Peyer's patch (tissue), 4 donors: ENCODE data around the gene PLAC8L1.
"Not testable (repeated sequence)": the region's sequence is repeated elsewhere in the genome, so short reads cannot be mapped to it uniquely, and the experiment has no call there.

Experiments
- POLR2A ChIP-seq, 2 donors: fragments of 450-650 bp; IDR thresholded peaks; one replicate each; pipeline ENCODE4 v1.5.1; 2017; ENCODE audit warnings: antibody characterized with exemption in 2 of 2, mild to moderate bottlenecking in 2 of 2, moderate library complexity in 2 of 2
- TF ChIP-seq, protein P1 (sequence below), 6 experiments: fragments of 450-650 bp in 4 of 6; fragments of 200-600 bp in 2 of 6; sonication (generic) in 1 of 6; IDR thresholded peaks; one replicate each; pipeline ENCODE4 v1.5.1; 2017 to 2019; ENCODE audit warnings: antibody characterized with exemption in 6 of 6, mild to moderate bottlenecking in 3 of 6, moderate library complexity in 1 of 6

DNA sequence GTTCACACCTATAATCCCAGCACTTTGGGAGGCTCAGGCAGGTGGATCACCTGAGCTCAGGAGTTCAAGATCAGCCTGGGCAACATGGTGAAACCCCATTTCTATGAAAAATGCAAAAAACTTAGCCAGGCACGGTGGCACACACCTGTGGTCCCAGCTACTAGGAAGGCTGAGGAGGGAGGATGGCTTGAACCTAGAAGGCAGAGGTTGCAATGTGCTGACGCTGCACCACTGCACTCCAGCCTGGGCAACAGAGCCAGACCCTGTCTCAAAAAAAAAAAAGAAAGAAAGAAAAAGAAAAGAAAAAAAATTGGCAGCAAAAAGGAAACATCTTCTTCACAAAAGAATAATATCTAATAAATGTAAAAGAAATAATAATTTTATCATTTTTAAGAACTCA is 3.5 kb upstream of the PLAC8L1 start:
- TF ChIP-seq, protein P1, sequence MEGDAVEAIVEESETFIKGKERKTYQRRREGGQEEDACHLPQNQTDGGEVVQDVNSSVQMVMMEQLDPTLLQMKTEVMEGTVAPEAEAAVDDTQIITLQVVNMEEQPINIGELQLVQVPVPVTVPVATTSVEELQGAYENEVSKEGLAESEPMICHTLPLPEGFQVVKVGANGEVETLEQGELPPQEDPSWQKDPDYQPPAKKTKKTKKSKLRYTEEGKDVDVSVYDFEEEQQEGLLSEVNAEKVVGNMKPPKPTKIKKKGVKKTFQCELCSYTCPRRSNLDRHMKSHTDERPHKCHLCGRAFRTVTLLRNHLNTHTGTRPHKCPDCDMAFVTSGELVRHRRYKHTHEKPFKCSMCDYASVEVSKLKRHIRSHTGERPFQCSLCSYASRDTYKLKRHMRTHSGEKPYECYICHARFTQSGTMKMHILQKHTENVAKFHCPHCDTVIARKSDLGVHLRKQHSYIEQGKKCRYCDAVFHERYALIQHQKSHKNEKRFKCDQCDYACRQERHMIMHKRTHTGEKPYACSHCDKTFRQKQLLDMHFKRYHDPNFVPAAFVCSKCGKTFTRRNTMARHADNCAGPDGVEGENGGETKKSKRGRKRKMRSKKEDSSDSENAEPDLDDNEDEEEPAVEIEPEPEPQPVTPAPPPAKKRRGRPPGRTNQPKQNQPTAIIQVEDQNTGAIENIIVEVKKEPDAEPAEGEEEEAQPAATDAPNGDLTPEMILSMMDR (IDR thresholded peaks at IDR 0.05), result not testable (repeated sequence)
- not testable (repeated sequence) for TF ChIP-seq POLR2A (IDR thresholded peaks at IDR 0.05)
